GM12864 (cell line): Measurements from ENCODE around the gene SRMS.

ENCODE experiments used
- DNase-seq: peaks from one replicate; pipeline ENCODE4 v3.0.0-alpha.2; 2011; ENCODE audit warnings: low read depth
- H3K4me3 ChIP-seq: 2 replicates; pipeline ENCODE4 v1.5.1; 2011; ENCODE audit warnings: mild to moderate bottlenecking, low read depth, low read length, control low read depth
- CTCF ChIP-seq: IDR thresholded peaks from 2 replicates; pipeline ENCODE4 v1.5.1; 2011; ENCODE audit warnings: low read depth, mild to moderate bottlenecking, moderate library complexity, low read length, control low read depth, inconsistent platforms; ENCODE audit errors: missing control alignments

SRMS gene

DNA sequence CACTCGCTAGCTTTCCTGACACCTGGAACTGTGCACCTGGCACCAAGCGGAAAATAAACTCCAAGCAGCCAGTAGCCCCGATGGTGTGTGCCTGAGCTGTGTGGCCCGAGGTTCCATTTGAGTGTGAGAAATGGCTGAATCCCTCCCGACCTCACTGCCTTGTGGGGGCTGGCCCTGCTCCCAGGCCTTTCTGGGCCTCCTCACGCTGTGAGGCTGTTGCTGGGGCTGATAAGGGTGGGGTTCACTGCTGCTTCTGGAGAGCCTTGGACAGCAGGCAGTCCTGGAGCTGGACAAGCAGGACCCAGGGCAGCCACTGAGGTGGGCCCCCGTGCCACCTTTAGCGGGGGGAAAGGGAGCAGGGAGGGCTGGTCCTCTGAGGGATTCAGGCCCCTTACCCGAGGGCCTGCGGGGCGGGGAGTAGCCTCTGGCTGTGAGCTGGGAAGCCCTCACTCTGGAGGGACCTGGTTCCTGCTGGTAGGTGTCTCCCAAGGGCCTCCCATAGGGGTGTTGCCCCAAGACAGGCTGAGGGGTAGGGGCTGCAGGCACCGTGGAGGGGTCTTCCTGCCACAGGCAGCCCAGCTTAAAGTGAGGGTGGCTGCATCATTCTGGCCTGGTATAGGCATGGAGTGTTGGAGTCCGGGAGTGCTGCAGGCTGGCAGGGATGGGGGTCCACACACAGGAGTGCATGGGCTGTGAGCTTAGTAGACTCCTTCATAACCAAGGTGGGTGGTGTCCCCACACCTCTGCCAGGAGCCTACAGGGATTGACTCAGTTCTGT, 25.3 kb downstream of the SRMS start:
- no peak for DNase-seq
- no peak for TF ChIP-seq CTCF
- H3K4me3 ChIP-seq = no peak overlapping the region

- DNase-seq = no peak
- TF ChIP-seq CTCF = no peak
- peak overlapping the region; percentile 77 for H3K4me3 ChIP-seq
Measured at GRCh38 chr20:63521602-63522001, 25.9 kb downstream of the SRMS start.

GRCh38 chr20:63520934-63521601, 26.5 kb downstream of the SRMS start:
- H3K4me3 ChIP-seq = peak overlapping the region; percentile 77
- DNase-seq = no peak
- no peak for TF ChIP-seq CTCF

GRCh38 chr20:63520504-63520933, 27.0 kb downstream of the SRMS start, which contains the start of gene PPDPF:
PPDPF (plus strand) TSS chr20:63520765; CDS start chr20:63521309, 544 bp downstream.
- peak within 1 kb of the TSS; percentile 77 for H3K4me3 ChIP-seq
- TF ChIP-seq CTCF = no peak
- DNase-seq = no peak

DNA sequence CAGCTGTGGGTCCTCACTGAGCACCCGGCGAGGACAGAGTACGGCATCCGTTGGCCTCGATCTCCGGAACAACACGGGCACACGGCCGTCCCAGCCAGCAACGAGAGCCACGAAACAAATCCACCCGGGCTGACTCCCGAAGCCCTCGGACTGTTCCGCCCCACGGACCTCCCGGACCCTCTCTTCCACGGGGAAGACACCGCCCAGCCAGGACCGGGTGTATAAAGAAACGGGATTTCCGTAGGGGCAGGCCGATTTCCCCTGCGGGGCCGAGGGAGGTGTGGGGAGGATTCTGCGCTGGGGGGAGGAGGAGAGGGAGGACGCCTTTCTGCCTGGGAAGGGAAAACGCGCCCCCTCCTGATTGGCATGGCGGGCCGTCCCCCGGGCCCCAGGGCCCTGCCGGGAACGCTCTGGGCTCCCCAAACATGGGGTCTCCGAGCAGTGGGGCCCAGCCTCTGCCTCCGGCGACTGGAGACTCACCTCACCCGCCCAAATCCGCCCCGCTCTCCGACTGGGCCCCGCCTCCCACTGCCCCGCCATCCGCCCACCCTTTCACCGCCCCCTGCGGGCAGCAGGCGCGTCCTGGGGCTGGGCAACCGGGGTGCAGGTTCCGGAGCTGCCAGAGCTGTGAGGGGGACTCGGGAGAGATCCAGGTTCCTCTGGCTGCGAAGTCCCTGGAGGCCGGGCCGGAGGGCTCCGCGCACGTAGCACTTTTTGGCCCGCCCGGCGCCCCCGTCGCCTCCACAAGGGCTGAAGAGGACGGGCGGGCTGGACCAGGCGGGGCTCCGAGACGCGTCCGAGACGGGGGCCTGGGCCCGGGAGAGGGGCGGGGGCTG, 27.7 kb downstream of the SRMS start:
- DNase-seq = no peak
- TF ChIP-seq CTCF = peak; percentile 16

DNA sequence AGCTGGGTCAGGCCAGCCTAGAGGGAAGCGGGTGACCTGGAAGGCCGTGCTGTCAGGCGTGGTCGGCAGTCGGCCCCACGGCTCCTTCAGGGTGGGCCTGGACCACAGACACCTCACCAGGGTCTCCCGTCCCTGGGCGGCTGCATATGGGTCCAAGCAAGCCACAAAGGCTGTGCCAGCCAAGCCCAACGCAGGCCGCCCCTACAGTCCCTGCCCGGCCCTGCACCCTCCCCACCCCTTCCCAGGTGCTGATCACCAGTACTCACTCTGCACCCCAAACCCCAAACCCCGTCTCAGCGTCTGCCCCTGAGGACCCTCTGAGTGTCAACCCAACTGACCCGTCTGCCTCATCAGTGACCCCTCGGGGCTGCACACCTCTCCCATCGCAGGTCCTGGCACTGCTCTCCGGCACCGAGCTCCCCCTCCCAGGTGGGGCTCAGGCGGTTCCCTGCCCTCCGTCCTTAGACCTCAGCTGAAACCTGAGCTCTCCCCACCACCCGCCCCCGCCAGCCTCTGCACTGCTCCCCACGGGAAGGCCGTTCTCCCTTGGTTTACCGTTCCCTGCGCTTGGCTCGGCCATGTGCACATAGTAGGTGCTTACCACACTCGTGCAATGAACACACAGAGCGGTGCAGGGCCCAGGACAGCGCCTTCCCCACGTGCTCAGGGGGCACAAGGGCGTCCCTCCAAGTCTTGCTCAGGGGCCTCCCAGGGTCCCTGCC, 28.4 kb downstream of the SRMS start:
- DNase-seq = no peak
- no peak for TF ChIP-seq CTCF
- peak overlapping the region; percentile 77; the same call in 1 of the 2 replicates for H3K4me3 ChIP-seq

More for the DNA sequence above, 27.7 kb downstream of the SRMS start:
- H3K4me3 ChIP-seq = peak overlapping the region; percentile 77
